Measurements from ENCODE around the gene RBMX. TPM values are rescaled to one million over a fixed set of nuclear protein-coding genes. Genes with fewer than 3 reads are reported as not detected.

RBMX gene
- total RNA-seq, 1 donor from 2014 or later: 173 TPM

DNA sequence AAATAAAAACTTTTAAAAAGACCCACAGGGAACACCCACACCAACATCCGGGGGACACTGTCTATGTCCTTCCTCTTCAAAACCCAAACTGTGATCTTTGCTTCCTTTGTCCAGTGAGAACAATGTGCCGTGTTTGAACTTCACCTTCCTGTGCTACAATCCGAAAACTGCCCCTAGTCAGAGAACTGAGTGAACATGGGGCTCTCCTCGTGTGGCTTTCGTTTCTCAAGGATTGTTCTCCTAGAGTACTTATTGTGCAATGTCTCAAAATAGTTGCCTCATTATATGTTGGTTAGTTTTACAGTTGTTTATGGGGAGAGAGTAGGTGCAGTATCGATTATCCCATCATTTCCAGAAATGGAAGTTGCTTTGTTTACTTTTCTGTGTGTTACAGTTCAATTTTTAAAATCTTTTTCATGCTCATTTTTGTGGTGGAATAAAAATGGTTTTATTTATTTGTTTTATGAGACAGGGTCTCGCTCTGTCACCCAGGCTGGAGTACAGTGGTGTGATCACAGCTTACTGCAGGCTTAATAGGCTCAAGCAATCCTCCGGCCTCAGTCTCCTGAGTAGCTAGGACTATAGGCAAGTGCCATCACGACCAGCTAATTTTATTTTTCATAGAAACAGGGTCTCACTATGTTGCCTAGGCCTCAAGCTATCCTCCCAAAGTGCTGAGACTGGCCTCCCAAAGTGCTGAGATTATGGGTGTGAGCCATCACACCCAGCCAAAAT, 29.9 kb downstream of the RBMX start:
- Histone ChIP-seq H3K4me1 (ENCODE audit: control insufficient read depth in 3 of 3, insufficient read depth in 3 of 3, low read length in 3 of 3) (peaks cover 0 to 5% (median 0%) of the 10 kb centered on the region in 3 donors), H3K9me3 (ENCODE audit: control insufficient read depth in 3 of 3, low read length in 3 of 3) (no peaks in the 10 kb centered on the region), H3K27me3 (ENCODE audit: control insufficient read depth in 3 of 3, insufficient read depth in 3 of 3, low read length in 3 of 3) (no peaks in the 10 kb centered on the region), H3K36me3 (ENCODE audit: control insufficient read depth in 3 of 3, insufficient read depth in 3 of 3, low read length in 3 of 3) (peaks cover 11 to 20% (median 15%) of the 10 kb centered on the region in 3 donors), H3K4me3 (ENCODE audit: low read length in 3 of 3) (no peak overlapping the region), H3K9ac (ENCODE audit: low read depth in 1 of 3, low read length in 3 of 3) (no peak overlapping the region), H3K27ac (ENCODE audit: low read depth, low read length) (no peak overlapping the region)

DNA sequence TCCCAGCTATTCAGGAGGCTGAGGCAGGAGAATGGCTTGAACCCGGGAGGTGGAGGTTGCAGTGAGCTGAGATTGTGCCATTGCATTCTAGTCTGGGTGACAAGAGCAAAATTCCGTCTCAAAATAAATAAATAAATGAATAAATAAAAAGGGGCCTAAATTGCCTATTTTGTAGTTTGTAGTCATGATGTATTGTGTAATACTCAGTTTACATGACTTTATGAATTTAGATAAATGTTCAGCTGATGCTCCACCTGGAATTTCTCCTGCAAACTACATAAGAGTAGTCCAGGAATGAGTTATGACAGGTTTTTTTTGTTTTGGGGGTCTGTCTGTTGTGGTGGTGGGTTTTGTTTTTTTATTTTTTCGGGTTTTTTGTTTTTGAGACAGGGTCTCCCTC, 31.1 kb downstream of the RBMX start:
- no peak overlapping the region for H3K4me3 ChIP-seq (ENCODE audit: low read length in 3 of 3)
- peaks cover 0 to 5% (median 0%) of the 10 kb centered on the region in 3 donors for H3K4me1 ChIP-seq (ENCODE audit: control insufficient read depth in 3 of 3, insufficient read depth in 3 of 3, low read length in 3 of 3)
- H3K9ac ChIP-seq (ENCODE audit: low read depth in 1 of 3, low read length in 3 of 3): no peak overlapping the region
- H3K27ac ChIP-seq (ENCODE audit: low read depth, low read length): no peak overlapping the region
- H3K9me3 ChIP-seq (ENCODE audit: control insufficient read depth in 3 of 3, low read length in 3 of 3): no peaks in the 10 kb centered on the region
- H3K27me3 ChIP-seq (ENCODE audit: control insufficient read depth in 3 of 3, insufficient read depth in 3 of 3, low read length in 3 of 3): no peaks in the 10 kb centered on the region
- H3K36me3 ChIP-seq (ENCODE audit: control insufficient read depth in 3 of 3, insufficient read depth in 3 of 3, low read length in 3 of 3): peaks cover 11 to 21% (median 16%) of the 10 kb centered on the region in 3 donors

DNA sequence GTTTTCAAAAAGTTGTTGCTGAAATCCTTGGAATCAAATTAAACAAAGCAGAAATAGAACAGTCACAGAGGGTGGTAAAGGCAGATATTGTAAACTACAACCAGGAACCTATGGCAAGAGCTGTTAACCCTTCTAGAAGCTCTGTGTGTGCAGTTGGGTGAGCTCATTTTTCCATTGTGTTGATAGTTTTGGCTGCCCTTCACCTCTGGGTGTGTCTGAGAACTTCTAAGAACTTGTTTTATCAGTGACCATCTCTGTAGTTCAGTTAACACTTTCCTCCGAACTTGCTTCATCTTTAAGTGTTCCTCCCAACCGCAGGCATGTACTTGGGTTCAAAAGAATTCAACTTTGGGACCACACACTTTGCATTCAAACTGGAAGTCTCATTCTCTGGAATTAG, 32.7 kb downstream of the RBMX start:
- no peaks in the 10 kb centered on the region for H3K27me3 ChIP-seq (ENCODE audit: control insufficient read depth in 3 of 3, insufficient read depth in 3 of 3, low read length in 3 of 3)
- no peak overlapping the region for H3K4me3 ChIP-seq (ENCODE audit: low read length in 3 of 3)
- no peak overlapping the region for H3K9ac ChIP-seq (ENCODE audit: low read depth in 1 of 3, low read length in 3 of 3)
- peaks cover 0 to 5% (median 0%) of the 10 kb centered on the region in 3 donors for H3K4me1 ChIP-seq (ENCODE audit: control insufficient read depth in 3 of 3, insufficient read depth in 3 of 3, low read length in 3 of 3)
- H3K27ac ChIP-seq (ENCODE audit: low read depth, low read length): no peak overlapping the region
- peaks cover 11 to 21% (median 13%) of the 10 kb centered on the region in 3 donors for H3K36me3 ChIP-seq (ENCODE audit: control insufficient read depth in 3 of 3, insufficient read depth in 3 of 3, low read length in 3 of 3)
- no peaks in the 10 kb centered on the region for H3K9me3 ChIP-seq (ENCODE audit: control insufficient read depth in 3 of 3, low read length in 3 of 3)

DNA sequence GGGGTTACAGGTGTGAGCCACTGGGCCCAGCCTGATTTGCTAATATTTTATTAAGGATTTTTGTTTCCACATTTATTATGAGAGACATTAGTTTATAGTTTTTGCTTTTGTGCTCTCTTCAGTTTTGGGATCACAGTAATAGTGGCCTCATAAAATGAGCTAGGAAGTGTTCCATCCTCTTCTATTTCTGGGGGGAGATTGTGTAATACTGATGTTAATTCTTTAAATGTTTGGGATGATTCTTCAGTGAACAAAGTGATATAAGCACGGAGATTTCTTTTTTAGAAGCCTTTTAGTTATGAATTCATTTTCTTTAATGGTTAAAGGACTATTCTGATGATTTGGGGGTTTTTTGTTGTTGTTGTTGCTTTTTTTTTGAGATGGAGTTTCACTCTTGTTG, 41.3 kb downstream of the RBMX start:
- H3K9ac ChIP-seq (ENCODE audit: low read depth in 1 of 3, low read length in 3 of 3): no peak overlapping the region
- peaks cover 0 to 3% (median 2%) of the 10 kb centered on the region in 3 donors for H3K36me3 ChIP-seq (ENCODE audit: control insufficient read depth in 3 of 3, insufficient read depth in 3 of 3, low read length in 3 of 3)
- no peak overlapping the region for H3K27ac ChIP-seq (ENCODE audit: low read depth, low read length)
- H3K9me3 ChIP-seq (ENCODE audit: control insufficient read depth in 3 of 3, low read length in 3 of 3): no peaks in the 10 kb centered on the region
- no peaks in the 10 kb centered on the region for H3K27me3 ChIP-seq (ENCODE audit: control insufficient read depth in 3 of 3, insufficient read depth in 3 of 3, low read length in 3 of 3)
- H3K4me3 ChIP-seq (ENCODE audit: low read length in 3 of 3): no peak overlapping the region
- H3K4me1 ChIP-seq (ENCODE audit: control insufficient read depth in 3 of 3, insufficient read depth in 3 of 3, low read length in 3 of 3): no peaks in the 10 kb centered on the region

DNA sequence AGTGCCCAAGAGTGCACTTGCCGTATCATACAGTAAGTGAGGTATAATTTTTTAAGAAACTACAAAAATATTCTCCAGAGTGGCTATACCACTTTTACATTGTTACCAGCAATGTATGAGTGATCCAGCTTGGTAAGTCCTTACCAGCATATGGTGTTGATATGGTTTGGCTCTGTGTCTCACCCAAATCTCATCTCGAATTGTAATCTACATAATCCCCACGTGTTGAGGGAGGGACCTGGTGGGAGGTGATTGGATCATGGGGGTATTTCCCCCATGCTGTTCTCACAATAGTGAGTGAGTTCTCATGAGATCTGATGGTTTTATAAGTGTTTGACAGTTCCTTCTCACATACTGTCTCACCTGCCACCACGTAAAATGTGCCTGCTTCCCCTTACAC, 44.8 kb downstream of the RBMX start:
- no peak overlapping the region for H3K4me3 ChIP-seq (ENCODE audit: low read length in 3 of 3)
- no peak overlapping the region for H3K27ac ChIP-seq (ENCODE audit: low read depth, low read length)
- no peaks in the 10 kb centered on the region for H3K27me3 ChIP-seq (ENCODE audit: control insufficient read depth in 3 of 3, insufficient read depth in 3 of 3, low read length in 3 of 3)
- H3K9me3 ChIP-seq (ENCODE audit: control insufficient read depth in 3 of 3, low read length in 3 of 3): no peaks in the 10 kb centered on the region
- H3K36me3 ChIP-seq (ENCODE audit: control insufficient read depth in 3 of 3, insufficient read depth in 3 of 3, low read length in 3 of 3): no peaks in the 10 kb centered on the region
- H3K9ac ChIP-seq (ENCODE audit: low read depth in 1 of 3, low read length in 3 of 3): no peak overlapping the region
- no peaks in the 10 kb centered on the region for H3K4me1 ChIP-seq (ENCODE audit: control insufficient read depth in 3 of 3, insufficient read depth in 3 of 3, low read length in 3 of 3)

DNA sequence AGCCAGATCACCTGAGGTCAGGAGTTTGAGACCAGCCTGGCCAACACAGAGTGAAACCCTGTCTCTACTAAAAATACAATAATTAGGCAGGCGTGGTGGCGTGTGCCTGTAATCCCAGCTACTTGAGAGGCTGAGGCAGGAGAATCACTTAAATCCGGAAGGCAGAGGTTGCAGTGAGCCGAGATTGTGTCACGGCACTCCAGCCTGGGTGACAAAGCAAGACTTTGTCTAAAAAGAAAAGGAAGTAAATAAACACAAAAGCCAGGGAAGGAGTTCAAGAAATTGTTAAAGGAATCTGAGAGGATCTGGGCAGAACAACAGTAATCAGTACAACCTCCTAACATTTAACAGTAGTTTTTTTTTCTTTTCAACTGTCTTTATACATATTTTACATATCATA, 51.1 kb downstream of the RBMX start:
- H3K4me3 ChIP-seq (ENCODE audit: low read length in 3 of 3): no peak overlapping the region
- H3K9me3 ChIP-seq (ENCODE audit: control insufficient read depth in 3 of 3, low read length in 3 of 3): no peaks in the 10 kb centered on the region
- no peak overlapping the region for H3K27ac ChIP-seq (ENCODE audit: low read depth, low read length)
- no peak overlapping the region for H3K9ac ChIP-seq (ENCODE audit: low read depth in 1 of 3, low read length in 3 of 3)
- H3K4me1 ChIP-seq (ENCODE audit: control insufficient read depth in 3 of 3, insufficient read depth in 3 of 3, low read length in 3 of 3): peaks cover 0 to 2% (median 0%) of the 10 kb centered on the region in 3 donors
- H3K27me3 ChIP-seq (ENCODE audit: control insufficient read depth in 3 of 3, insufficient read depth in 3 of 3, low read length in 3 of 3): no peaks in the 10 kb centered on the region
- H3K36me3 ChIP-seq (ENCODE audit: control insufficient read depth in 3 of 3, insufficient read depth in 3 of 3, low read length in 3 of 3): peaks cover 0 to 3% (median 0%) of the 10 kb centered on the region in 3 donors

DNA sequence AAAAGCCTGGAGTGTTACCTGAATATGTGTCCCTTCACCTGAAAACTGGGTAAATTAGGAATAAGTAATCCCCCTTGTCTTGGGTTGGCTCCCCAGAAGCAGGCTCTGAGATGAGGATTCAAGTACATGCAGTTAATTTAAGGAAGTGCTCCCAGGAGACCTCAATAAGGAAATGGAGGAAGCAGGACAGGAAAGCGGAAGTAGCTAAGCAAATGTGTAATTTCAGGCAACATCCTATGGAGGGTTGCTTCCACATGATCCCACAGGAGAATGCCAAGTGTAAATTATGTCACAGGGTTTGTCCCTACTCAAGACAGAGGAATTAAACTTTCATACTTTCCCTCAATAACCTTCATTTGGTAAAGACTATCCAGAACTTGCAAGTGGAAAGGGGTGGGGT, 51.7 kb downstream of the RBMX start:
- H3K27me3 ChIP-seq (ENCODE audit: control insufficient read depth in 3 of 3, insufficient read depth in 3 of 3, low read length in 3 of 3): no peaks in the 10 kb centered on the region
- H3K4me3 ChIP-seq (ENCODE audit: low read length in 3 of 3): no peak overlapping the region
- H3K9me3 ChIP-seq (ENCODE audit: control insufficient read depth in 3 of 3, low read length in 3 of 3): no peaks in the 10 kb centered on the region
- H3K27ac ChIP-seq (ENCODE audit: low read depth, low read length): no peak overlapping the region
- peaks cover 0 to 2% (median 0%) of the 10 kb centered on the region in 3 donors for H3K4me1 ChIP-seq (ENCODE audit: control insufficient read depth in 3 of 3, insufficient read depth in 3 of 3, low read length in 3 of 3)
- H3K9ac ChIP-seq (ENCODE audit: low read depth in 1 of 3, low read length in 3 of 3): no peak overlapping the region
- peaks cover 0 to 3% (median 2%) of the 10 kb centered on the region in 3 donors for H3K36me3 ChIP-seq (ENCODE audit: control insufficient read depth in 3 of 3, insufficient read depth in 3 of 3, low read length in 3 of 3)

DNA sequence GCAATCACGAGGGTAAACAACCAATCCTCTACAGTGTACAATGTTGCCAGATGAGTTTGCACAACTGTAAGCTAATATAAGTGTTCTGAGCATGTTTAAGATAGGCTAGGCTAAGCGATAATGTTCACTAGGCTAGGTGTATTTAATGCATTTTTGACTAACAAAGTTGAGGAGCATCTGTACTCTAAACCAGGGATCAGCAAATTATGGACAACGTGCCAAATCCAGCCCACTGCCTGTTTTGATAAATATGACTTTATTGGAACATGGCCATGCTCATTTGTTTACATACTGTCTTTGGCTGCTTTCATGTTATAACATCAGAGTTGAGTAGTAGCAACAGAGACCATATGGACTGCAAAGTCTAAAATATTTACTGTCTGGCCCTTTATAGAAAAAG, 53.5 kb downstream of the RBMX start:
- peaks cover 0 to 2% (median 0%) of the 10 kb centered on the region in 3 donors for H3K4me1 ChIP-seq (ENCODE audit: control insufficient read depth in 3 of 3, insufficient read depth in 3 of 3, low read length in 3 of 3)
- H3K4me3 ChIP-seq (ENCODE audit: low read length in 3 of 3): no peak overlapping the region
- H3K27ac ChIP-seq (ENCODE audit: low read depth, low read length): no peak overlapping the region
- H3K27me3 ChIP-seq (ENCODE audit: control insufficient read depth in 3 of 3, insufficient read depth in 3 of 3, low read length in 3 of 3): no peaks in the 10 kb centered on the region
- peaks cover 0 to 3% (median 2%) of the 10 kb centered on the region in 3 donors for H3K36me3 ChIP-seq (ENCODE audit: control insufficient read depth in 3 of 3, insufficient read depth in 3 of 3, low read length in 3 of 3)
- H3K9ac ChIP-seq (ENCODE audit: low read depth in 1 of 3, low read length in 3 of 3): no peak overlapping the region
- no peaks in the 10 kb centered on the region for H3K9me3 ChIP-seq (ENCODE audit: control insufficient read depth in 3 of 3, low read length in 3 of 3)

DNA sequence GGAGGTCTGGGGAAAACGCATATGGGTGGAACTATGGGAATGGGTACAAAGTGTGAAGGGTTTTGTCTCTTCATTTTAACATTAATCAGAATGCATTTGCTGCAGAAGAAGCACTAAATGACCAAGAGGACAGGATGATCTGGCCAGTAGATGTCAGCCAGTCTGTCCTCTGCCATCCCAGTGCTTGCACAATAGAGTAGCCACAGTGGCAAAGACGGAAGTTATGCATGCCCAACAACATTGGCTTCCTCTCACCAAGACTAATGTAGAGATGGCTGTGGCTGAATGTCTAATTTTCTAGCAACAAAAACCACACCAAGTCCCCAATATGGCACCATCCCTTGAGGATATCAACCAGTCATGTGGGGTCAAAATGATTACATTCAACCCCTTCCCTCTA, 54.8 kb downstream of the RBMX start:
- no peak overlapping the region for H3K27ac ChIP-seq (ENCODE audit: low read depth, low read length)
- no peaks in the 10 kb centered on the region for H3K9me3 ChIP-seq (ENCODE audit: control insufficient read depth in 3 of 3, low read length in 3 of 3)
- H3K9ac ChIP-seq (ENCODE audit: low read depth in 1 of 3, low read length in 3 of 3): no peak overlapping the region
- no peak overlapping the region for H3K4me3 ChIP-seq (ENCODE audit: low read length in 3 of 3)
- peaks cover 0 to 2% (median 0%) of the 10 kb centered on the region in 3 donors for H3K4me1 ChIP-seq (ENCODE audit: control insufficient read depth in 3 of 3, insufficient read depth in 3 of 3, low read length in 3 of 3)
- peaks cover 0 to 6% (median 3%) of the 10 kb centered on the region in 3 donors for H3K36me3 ChIP-seq (ENCODE audit: control insufficient read depth in 3 of 3, insufficient read depth in 3 of 3, low read length in 3 of 3)
- H3K27me3 ChIP-seq (ENCODE audit: control insufficient read depth in 3 of 3, insufficient read depth in 3 of 3, low read length in 3 of 3): no peaks in the 10 kb centered on the region
